ENCODE measurements around the gene SCRN3.
"Not testable (repeated sequence)": the region's sequence is repeated elsewhere in the genome, so short reads cannot be mapped to it uniquely, and the experiment has no call there.

SCRN3 gene

GRCh38 chr2:174403628-174404027 is 8.1 kb downstream of the SCRN3 start:
- DNase-seq (ENCODE audit: low spot score): no peak

GRCh38 chr2:174410039-174410438 is 14.5 kb downstream of the SCRN3 start:
- DNase-seq (ENCODE audit: low spot score): not testable (repeated sequence)

DNA sequence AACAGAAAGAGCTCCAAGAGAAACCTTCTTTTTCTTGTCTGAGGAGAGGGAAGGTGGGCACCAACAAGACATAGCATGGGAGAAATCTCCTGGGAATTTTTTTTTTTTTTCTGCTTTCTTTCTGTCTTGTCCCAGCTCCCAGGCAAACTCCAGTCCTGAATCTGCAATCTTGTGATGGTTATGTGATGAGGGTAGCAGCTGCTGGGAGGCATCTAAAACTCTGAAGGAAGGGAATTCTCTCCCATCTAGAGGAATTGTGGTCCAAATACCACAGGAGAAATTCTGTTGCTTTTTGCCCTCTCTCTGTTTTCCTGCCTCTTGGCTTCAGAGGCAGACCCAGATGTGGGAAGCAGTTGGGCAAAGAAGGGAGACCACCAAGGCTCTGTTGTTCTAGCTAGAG is 16.7 kb downstream of the SCRN3 start:
- DNase-seq (ENCODE audit: low spot score): no peak

DNA sequence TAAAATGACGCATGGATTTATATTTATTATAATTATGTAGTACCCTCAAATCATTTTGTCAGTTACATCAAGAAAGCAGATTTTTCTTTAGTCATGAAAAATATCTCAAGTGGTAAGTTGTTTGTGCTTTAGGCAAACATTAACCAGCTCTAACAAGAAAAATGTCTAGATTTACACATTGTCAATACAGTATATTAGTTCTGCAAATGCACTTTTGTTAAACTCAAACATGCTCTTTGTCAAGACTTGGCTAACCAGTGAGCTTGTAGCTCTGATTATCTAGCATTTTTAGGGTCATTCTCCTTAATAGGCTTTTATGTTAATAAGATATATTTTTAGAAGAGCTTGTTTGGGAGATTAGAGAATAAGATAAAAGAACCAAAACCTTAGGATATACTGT is 32.7 kb downstream of the SCRN3 start:
- no peak for DNase-seq (ENCODE audit: low spot score)

- no peak for DNase-seq (ENCODE audit: low spot score)
Observed at GRCh38 chr2:174430066-174430465, 34.5 kb downstream of the SCRN3 start.

- no peak for DNase-seq (ENCODE audit: low spot score)
Observed at GRCh38 chr2:174431902-174432301, 36.4 kb downstream of the SCRN3 start.

DNA sequence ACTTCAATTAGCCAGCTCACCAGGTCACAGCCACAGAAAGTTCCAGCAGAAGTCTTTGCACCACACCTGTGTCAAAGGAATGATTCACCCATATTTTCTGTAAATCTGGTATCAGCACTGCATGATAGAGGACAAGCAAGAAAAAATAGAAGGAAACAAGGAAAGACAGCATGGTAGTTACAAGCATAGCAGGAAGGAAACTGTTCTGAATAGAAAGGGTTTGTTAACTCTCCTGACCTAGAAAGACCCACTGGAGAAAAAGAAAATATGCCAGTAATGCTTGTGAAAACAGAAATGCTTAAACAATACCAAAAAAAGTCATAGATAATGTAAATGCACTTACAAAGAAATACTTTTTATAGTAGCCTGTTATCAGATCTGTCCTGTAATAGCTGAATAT is 40.8 kb downstream of the SCRN3 start:
- no peak for DNase-seq (ENCODE audit: low spot score)

DNA sequence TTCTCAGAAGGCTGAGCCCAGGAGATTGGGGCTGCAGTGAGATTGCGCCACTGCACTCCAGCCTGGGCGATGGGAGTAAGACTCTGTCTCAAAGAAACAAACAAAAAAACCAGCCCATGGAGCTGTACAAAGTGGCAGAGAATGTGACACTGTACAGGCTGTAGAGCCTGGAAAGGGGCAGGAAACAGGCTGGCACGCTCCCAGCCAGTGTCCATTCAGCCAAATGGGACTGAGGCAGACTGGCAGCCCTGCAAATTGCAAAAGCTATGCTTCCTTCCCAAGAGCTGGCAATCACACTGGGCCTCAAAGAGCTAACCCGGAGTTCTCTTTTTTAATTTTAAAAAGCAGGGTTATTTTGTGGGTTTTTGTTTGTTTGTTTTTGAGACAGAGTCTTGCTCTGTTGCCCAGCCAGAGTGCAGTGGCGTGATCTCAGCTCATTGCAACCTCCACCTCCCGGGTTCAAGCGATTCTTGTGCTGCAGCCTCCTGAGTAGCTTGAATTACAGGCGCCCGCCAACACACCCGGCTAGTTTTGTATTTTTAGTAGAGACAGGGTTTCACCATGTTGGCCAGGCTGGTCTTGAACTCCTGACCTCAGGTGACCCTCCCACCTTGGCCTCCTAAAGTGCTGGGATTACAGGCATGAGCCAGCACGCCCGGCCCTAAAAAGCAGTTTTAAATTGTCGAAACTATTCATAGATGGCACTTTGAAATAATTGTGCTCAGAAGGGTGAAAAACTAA is 42.8 kb downstream of the SCRN3 start:
- no peak for DNase-seq (ENCODE audit: low spot score)

DNA sequence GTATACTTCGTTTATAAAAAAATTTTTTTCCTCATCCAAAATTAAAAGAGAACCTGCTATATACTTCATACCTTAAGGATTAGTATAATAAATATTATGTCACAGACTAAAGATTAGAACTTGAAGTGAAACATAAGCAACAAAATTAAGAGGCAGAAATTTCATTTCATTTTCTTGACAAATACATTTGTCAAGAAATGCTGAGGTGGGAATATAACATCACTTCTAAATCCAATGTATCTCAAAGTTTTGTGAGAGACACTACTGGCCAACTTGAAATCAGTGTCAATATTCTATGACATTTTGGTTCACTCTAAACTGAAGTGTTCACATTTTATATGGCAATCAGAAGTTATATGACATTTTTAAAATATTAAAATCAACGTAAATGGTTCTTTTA is 43.8 kb downstream of the SCRN3 start:
- no peak for DNase-seq (ENCODE audit: low spot score)

- DNase-seq (ENCODE audit: low spot score): no peak
Observed at GRCh38 chr2:174439950-174440349, 44.4 kb downstream of the SCRN3 start.

GRCh38 chr2:174442546-174443510 is 47.3 kb downstream of the SCRN3 start:
- no peak for DNase-seq (ENCODE audit: low spot score)

DNA sequence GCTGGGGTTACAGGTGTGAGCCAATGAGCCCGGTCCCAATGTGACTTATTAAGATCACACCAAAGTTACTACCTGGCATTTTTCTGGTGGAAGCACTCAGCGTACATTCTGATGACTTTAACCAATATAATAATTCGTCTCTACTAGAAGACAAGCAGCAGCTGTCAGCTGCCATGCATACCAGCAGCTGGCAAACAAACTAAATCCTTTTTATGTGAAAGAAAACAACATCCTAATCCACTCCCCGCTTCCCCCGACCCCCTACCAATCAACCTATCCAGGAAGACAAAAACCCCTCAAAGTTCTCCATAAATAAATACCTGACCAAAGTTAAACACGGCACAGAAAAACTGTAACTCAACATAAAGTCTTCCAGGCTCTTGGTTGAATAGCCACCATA is 49.2 kb downstream of the SCRN3 start:
- DNase-seq (ENCODE audit: low spot score): no peak

DNA sequence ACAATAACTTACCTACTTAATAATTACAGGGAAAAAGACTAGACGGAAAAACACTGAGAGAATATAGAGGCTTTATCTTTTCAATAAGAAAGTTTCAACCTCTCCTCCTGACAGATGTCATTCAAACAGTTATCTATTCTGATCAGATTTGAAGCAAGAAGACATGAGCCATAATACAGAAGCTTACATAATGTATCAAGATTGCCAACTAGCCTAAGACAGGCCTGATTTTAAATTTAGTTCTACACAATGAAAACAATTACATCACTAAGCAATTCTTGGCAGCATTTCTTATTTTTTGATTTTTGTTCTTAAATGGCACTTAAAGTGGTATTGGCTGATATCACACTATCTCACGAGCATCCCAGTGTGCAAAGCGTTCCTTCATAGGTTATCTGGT is 49.7 kb downstream of the SCRN3 start:
- no peak for DNase-seq (ENCODE audit: low spot score)

DNA sequence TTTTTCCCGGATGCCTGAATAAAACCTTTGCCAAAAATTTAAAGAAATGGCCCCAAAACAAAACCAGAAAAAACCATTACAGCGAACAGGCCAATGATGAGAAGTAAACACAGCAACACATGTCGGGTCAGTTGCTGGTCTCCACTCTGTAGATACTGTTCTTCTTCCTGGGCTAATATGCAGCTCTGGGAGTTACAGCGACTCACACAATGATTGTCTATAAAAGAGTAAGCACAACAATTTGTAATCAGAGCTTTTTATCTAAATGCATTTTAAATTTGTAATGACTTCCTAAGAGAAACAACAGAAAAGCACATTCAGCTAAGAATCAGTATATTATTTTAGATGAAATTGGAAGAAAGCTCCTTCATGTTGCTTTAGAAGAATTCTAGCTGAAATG is 51.0 kb downstream of the SCRN3 start:
- no peak for DNase-seq (ENCODE audit: low spot score)

DNA sequence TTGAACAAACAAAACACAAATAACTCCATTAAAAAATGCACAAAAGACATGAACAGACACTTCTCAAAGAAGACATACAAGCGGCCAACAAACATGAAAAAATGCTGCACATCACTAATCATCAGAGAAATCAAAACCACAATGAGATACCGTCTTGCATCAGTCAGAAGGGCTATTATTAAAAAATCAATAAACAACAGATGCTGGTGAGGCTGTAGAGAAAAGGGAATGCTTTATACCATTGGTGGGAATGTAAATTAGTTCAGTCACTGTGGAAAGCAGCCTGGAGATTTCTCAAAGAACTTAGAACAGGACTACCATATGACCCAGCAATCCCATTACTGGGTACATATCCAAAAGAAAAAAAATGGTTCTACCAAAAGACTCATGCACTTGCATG is 53.5 kb downstream of the SCRN3 start:
- no peak for DNase-seq (ENCODE audit: low spot score)

- DNase-seq (ENCODE audit: low spot score): no peak
Observed at GRCh38 chr2:174450021-174450816, 54.7 kb downstream of the SCRN3 start.

GRCh38 chr2:174454566-174454965 is 59.0 kb downstream of the SCRN3 start:
- no peak for DNase-seq (ENCODE audit: low spot score)

DNA sequence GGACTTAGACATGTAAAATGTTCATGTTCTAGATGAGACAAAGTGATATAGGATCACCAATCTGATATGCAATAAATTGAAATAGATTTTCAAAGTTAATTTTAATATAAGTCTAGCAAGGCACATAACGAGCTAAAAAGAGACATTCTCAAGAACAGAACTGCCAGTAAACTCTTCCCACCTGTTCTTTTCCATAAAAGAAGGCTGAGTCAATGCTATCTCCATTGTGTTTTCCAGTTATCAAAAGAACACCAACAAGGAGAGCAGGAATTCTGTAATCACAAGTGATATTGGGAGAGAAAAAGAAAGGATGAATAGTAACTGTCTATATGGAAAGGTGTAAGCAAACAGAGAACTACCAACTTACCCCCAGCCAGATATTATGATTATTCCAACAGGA is 65.7 kb downstream of the SCRN3 start:
- no peak for DNase-seq (ENCODE audit: low spot score)

DNA sequence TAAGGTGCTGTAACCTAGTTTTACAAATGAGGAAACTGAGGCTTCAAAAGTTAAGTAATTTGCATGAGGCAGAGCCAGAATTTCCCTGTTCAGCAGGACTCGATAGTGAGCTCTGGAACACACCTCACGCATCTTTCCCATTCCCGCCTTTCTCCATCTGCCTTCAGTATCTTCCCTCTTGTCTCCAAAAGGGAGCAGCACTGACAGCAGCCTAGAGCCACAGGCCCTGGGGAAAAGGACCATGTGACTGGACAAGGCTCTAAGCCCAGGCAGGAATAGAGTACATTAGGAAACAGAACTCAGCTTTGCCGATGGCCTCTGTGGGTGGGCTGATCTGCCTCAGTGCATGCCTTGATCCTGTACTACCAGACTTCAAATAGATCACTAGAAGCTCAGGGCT is 69.8 kb downstream of the SCRN3 start:
- DNase-seq (ENCODE audit: low spot score): no peak

DNA sequence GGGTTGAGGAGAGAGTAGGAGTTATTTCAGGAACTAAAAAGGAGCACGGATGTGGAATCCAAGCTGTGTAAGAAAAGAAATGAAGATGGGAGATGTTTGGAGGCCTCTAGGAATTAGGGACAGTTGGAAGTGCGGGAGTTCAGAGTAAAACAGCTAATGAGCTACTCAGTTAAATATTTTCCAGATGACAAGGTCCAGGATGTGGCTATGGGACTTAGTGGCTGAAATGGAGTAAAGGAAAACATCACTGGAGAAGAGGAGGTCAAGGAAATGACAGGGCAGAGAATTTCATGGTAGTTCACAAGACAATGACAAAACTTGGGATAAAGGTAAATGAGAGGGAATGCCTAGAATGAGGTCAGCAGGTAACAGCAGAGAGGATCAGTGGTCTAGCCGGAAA is 78.3 kb downstream of the SCRN3 start:
- no peak for DNase-seq (ENCODE audit: low spot score)

- no peak for DNase-seq (ENCODE audit: low spot score)
Observed at GRCh38 chr2:174477759-174478158, 82.2 kb downstream of the SCRN3 start.

Data from left forelimb (tissue), 1 donor.